B cell (primary cell): ENCODE measurements around the gene CDHR5.
"Not testable (repeated sequence)": the region's sequence is repeated elsewhere in the genome, so short reads cannot be mapped to it uniquely, and the experiment has no call there.

Experiments used
- CTCF ChIP-seq: fragments of 200-600 bp; IDR thresholded peaks from one replicate; pipeline ENCODE4 v1.8.0; 2022; ENCODE audit warnings: antibody characterized with exemption, mild to moderate bottlenecking
- EZH2 ChIP-seq: IDR thresholded peaks from 2 replicates; pipeline ENCODE4 v1.6.1; 2012; ENCODE audit warnings: borderline replicate concordance, low read depth, mild to moderate bottlenecking, moderate library complexity, low read length; ENCODE audit not compliant: insufficient read depth, poor library complexity, severe bottlenecking

GRCh38 chr11:647672-648158 is 23.0 kb upstream of the CDHR5 start:
- not testable (repeated sequence) for TF ChIP-seq CTCF, EZH2
